Common myeloid progenitor, CD34-positive (primary cell): ENCODE data around the gene PLCD3.

Experiments
- CTCF ChIA-PET: fragments of 350-600 bp; sonication (Branson Sonifier 250); formaldehyde crosslinking; loops from one replicate; lab custom pipeline; 2021; ENCODE audit warnings: antibody characterized with exemption; lab: Charles Lee
- POLR2A ChIA-PET: fragments of 350-600 bp; sonication (Branson Sonifier 250); formaldehyde crosslinking; loops from one replicate; lab custom pipeline; 2021; ENCODE audit warnings: antibody characterized with exemption; lab: Charles Lee
- DNase-seq, 3 donors: peaks; one replicate each; pipeline versions ENCODE4 v3.0.0 to v3.0.0-alpha.2; 2013
- H3K27ac ChIP-seq, 2 experiments: 1 replicate in 1 of 2; 2 replicates in 1 of 2; pipeline ENCODE4 v1.7.0; 2013; ENCODE audit warnings: inconsistent platforms in 2 of 2, low read length in 2 of 2, mild to moderate bottlenecking in 2 of 2, low read depth in 1 of 2, moderate library complexity in 1 of 2; ENCODE audit not compliant: severe bottlenecking in 2 of 2, insufficient read depth in 1 of 2, poor library complexity in 1 of 2
- H3K27me3 ChIP-seq, 5 experiments: replicated peaks in 2 of 5; 1 replicate in 3 of 5; 2 replicates in 2 of 5; pipeline versions ENCODE4 v1.6.1 to v1.7.0; 2013; ENCODE audit warnings: low read length in 4 of 5, mild to moderate bottlenecking in 2 of 5, moderate library complexity in 2 of 5, inconsistent platforms in 1 of 5; ENCODE audit not compliant: insufficient read depth in 5 of 5, control insufficient read depth in 4 of 5
- H3K36me3 ChIP-seq, 4 experiments: 1 replicate in 2 of 4; 2 replicates in 2 of 4; pipeline versions ENCODE4 v1.6.1 to v1.7.0; 2013; ENCODE audit warnings: low read length in 3 of 4, control low read depth in 1 of 4, mild to moderate bottlenecking in 1 of 4; ENCODE audit not compliant: control insufficient read depth in 4 of 4, insufficient read depth in 4 of 4
- H3K4me1 ChIP-seq, 4 experiments: 1 replicate in 3 of 4; 2 replicates in 1 of 4; pipeline versions ENCODE4 v1.6.1 to v1.7.1; 2013; ENCODE audit warnings: low read length in 3 of 4, mild to moderate bottlenecking in 3 of 4, control low read depth in 1 of 4, inconsistent platforms in 1 of 4, moderate library complexity in 1 of 4; ENCODE audit not compliant: control insufficient read depth in 4 of 4, insufficient read depth in 4 of 4; ENCODE audit errors: control extremely low read depth in 1 of 4
- H3K4me3 ChIP-seq, 7 experiments: 1 replicate in 4 of 7; 2 replicates in 3 of 7; pipeline versions ENCODE4 v1.5.1 to v1.7.0; 2013; ENCODE audit warnings: mild to moderate bottlenecking in 7 of 7, low read length in 6 of 7, moderate library complexity in 6 of 7, inconsistent platforms in 2 of 7, low read depth in 2 of 7, control low read depth in 1 of 7; ENCODE audit not compliant: insufficient read depth in 4 of 7, control insufficient read depth in 1 of 7; ENCODE audit errors: extremely low read depth in 1 of 7
- H3K9me3 ChIP-seq, 5 experiments: 1 replicate in 4 of 5; 2 replicates in 1 of 5; pipeline versions ENCODE4 v1.6.1 to v1.7.1; 2013; ENCODE audit warnings: low read length in 4 of 5, mild to moderate bottlenecking in 2 of 5, inconsistent platforms in 1 of 5, low read depth in 1 of 5, moderate library complexity in 1 of 5; ENCODE audit not compliant: control insufficient read depth in 4 of 5, insufficient read depth in 2 of 5; ENCODE audit errors: control extremely low read depth in 1 of 5
- whole genome bisulfite sequencing: methylation state at CpG from one replicate; pipeline ENCODE4 v1.1.5; 2013; ENCODE audit not compliant: insufficient coverage; 5-methylcytosine and 5-hydroxymethylcytosine counted together

Gene PLCD3

GRCh38 chr17:45171338-45172231 lies 39.3 kb upstream of the PLCD3 start:
- WGBS, result 63% methylated on average over 17 of the region's 20 CpGs
- POLR2A ChIA-PET, result interaction anchor here (0.6 to 2.1 kb wide), 3 partner anchors 10 to 107 kb away, joined by 3 to 14 read pairs (median 6); partner anchors contain the start of genes HEXIM1 and HEXIM2
- CTCF ChIA-PET, result interaction anchor here (1.4 to 2.9 kb wide), 8 partner anchors 8 to 36 kb away, joined by 3 to 19 read pairs (median 8); partner anchors contain the start of genes ACBD4, HEXIM1 and HEXIM2
- peaks cover 0 to 44% (median 39%) of the 10 kb centered on the region in 4 experiments for H3K4me1 ChIP-seq
- H3K27me3 ChIP-seq, result no peaks in the 10 kb centered on the region
- no peak for DNase-seq
- H3K27ac ChIP-seq, result peak overlapping the region in 1 of 2 experiments; percentile 25
- no peaks in the 10 kb centered on the region for H3K9me3 ChIP-seq
- peak overlapping the region in 3 of 7 experiments; percentile 23 to 71 (median 69) for H3K4me3 ChIP-seq
- peaks cover 0 to 6% (median 1%) of the 10 kb centered on the region in 4 experiments for H3K36me3 ChIP-seq

- H3K9me3 ChIP-seq, result no peaks in the 10 kb centered on the region
- peak overlapping the region in 3 of 7 experiments; percentile 23 to 69 (median 54) for H3K4me3 ChIP-seq
- ChIA-PET POLR2A (no interaction called here), CTCF (interaction anchor here (1.5 to 2.9 kb wide), 3 partner anchors 9 to 24 kb away, joined by 4 to 10 read pairs (median 8); partner anchors contain the start of genes HEXIM1 and HEXIM2)
- peaks cover 0 to 41% (median 36%) of the 10 kb centered on the region in 4 experiments for H3K4me1 ChIP-seq
- peak in 1 of 3 donors; percentile 35 for DNase-seq
- no peaks in the 10 kb centered on the region for H3K27me3 ChIP-seq
- WGBS, result 44% methylated on average over 5 of the region's 5 CpGs
- H3K36me3 ChIP-seq, result peaks cover 0 to 6% (median 1%) of the 10 kb centered on the region in 4 experiments
- no peak overlapping the region for H3K27ac ChIP-seq
These were observed 38.6 kb upstream of the PLCD3 start for GRCh38 chr17:45170931-45171337.

GRCh38 chr17:45170280-45170930 lies 38.1 kb upstream of the PLCD3 start:
- DNase-seq, result no peak
- peaks cover 0 to 6% (median 1%) of the 10 kb centered on the region in 4 experiments for H3K36me3 ChIP-seq
- ChIA-PET CTCF (interaction anchor here (1.0 to 2.9 kb wide), 4 partner anchors 9 to 73 kb away, joined by 3 to 10 read pairs (median 6); partner anchors contain the start of genes HEXIM1 and HEXIM2), POLR2A (interaction anchor here (0.9 kb wide), 1 partner anchor 9 kb away, joined by 3 read pairs; the partner anchor contains the start of gene HEXIM2)
- H3K4me1 ChIP-seq, result peaks cover 0 to 43% (median 35%) of the 10 kb centered on the region in 4 experiments
- 96% methylated on average over 7 of the region's 12 CpGs for WGBS
- H3K4me3 ChIP-seq, result no peak overlapping the region
- H3K9me3 ChIP-seq, result no peaks in the 10 kb centered on the region
- no peak overlapping the region for H3K27ac ChIP-seq
- H3K27me3 ChIP-seq, result no peaks in the 10 kb centered on the region

GRCh38 chr17:45168991-45169752 lies 36.9 kb upstream of the PLCD3 start:
- 96% methylated on average over 35 of the region's 43 CpGs for WGBS
- ChIA-PET CTCF (interaction anchor here (2.9 kb wide), 1 partner anchor 20 kb away, joined by 10 read pairs; the partner anchor contains the start of gene HEXIM1), POLR2A (no interaction called here)
- H3K4me3 ChIP-seq, result no peak overlapping the region
- no peak for DNase-seq
- H3K36me3 ChIP-seq, result peaks cover 0 to 6% (median 1%) of the 10 kb centered on the region in 4 experiments
- no peaks in the 10 kb centered on the region for H3K27me3 ChIP-seq
- no peak overlapping the region for H3K27ac ChIP-seq
- no peaks in the 10 kb centered on the region for H3K9me3 ChIP-seq
- peaks cover 2 to 55% (median 46%) of the 10 kb centered on the region in 4 experiments for H3K4me1 ChIP-seq

GRCh38 chr17:45164734-45165269 lies 32.5 kb upstream of the PLCD3 start:
- Histone ChIP-seq H3K4me1 (peaks cover 9 to 35% (median 28%) of the 10 kb centered on the region in 4 experiments), H3K4me3 (peak overlapping the region in 2 of 7 experiments; percentile 37 to 49), H3K36me3 (peaks cover 0 to 6% (median 1%) of the 10 kb centered on the region in 4 experiments), H3K9me3 (no peaks in the 10 kb centered on the region), H3K27ac (peak overlapping the region in 1 of 2 experiments; percentile 1), H3K27me3 (no peaks in the 10 kb centered on the region)
- WGBS, result 66% methylated on average over 5 of the region's 7 CpGs
- ChIA-PET POLR2A (no interaction called here), CTCF (interaction anchor here (0.7 to 2.5 kb wide), 6 partner anchors 8 to 32 kb away, joined by 4 to 13 read pairs (median 8); partner anchors contain the start of gene ACBD4)
- DNase-seq, result no peak
